ENCODE measurements around the gene YOD1. TPM values are rescaled to one million over a fixed set of nuclear protein-coding genes. Genes with fewer than 3 reads are reported as not detected.

YOD1 gene
- total and polyA plus RNA-seq, 2 of the 13 experiments (the other 11 are each of a cell fraction or from before 2014, with no cell fraction given), result 3.4 to 9.1 TPM

- no peak for TF ChIP-seq STAT6 (CRISPR knock-in tag; IDR thresholded peaks at IDR 0.05; ENCODE audit: borderline replicate concordance)
- TF ChIP-seq HNF4G (IDR thresholded peaks at IDR 0.05; ENCODE audit: borderline replicate concordance, low read depth, low read length), result no peak
- no peak for TF ChIP-seq HNF4G (CRISPR knock-in tag; IDR thresholded peaks at IDR 0.05; ENCODE audit: borderline replicate concordance, low read depth)
- TF ChIP-seq ZNF75D (CRISPR knock-in tag; IDR thresholded peaks at IDR 0.05; ENCODE audit: borderline replicate concordance), result no peak
- no peak for TF ChIP-seq PBX3 (CRISPR knock-in tag; IDR thresholded peaks at IDR 0.05; ENCODE audit: borderline replicate concordance)
- 0 out of 2 replicates have a peak, but pooled peaks have one; percentile 35 for TF ChIP-seq MEF2D (CRISPR knock-in tag; IDR thresholded peaks at IDR 0.05)
- no peak for TF ChIP-seq SYNCRIP (IDR thresholded peaks at IDR 0.05; ENCODE audit: insufficient read depth, low read depth, low read length)
- TF ChIP-seq MLXIP (CRISPR knock-in tag; IDR thresholded peaks at IDR 0.05; ENCODE audit: borderline replicate concordance), result no peak
- no peak for TF ChIP-seq RFXAP (CRISPR knock-in tag; IDR thresholded peaks at IDR 0.05; ENCODE audit: borderline replicate concordance)
- TF ChIP-seq ATF6 (CRISPR knock-in tag; conservative IDR thresholded peaks at IDR 0.05), result no peak
- TF ChIP-seq ARHGAP35 (CRISPR knock-in tag; IDR thresholded peaks at IDR 0.05; ENCODE audit: borderline replicate concordance), result no peak
- no peak for TF ChIP-seq NRL (CRISPR knock-in tag; IDR thresholded peaks at IDR 0.05; ENCODE audit: borderline replicate concordance)
- TF ChIP-seq CREB3 (CRISPR knock-in tag; IDR thresholded peaks at IDR 0.05), result no peak
- TF ChIP-seq ZSCAN12 (CRISPR knock-in tag; IDR thresholded peaks at IDR 0.05), result no peak
- TF ChIP-seq IRF1 (CRISPR knock-in tag; IDR thresholded peaks at IDR 0.05; ENCODE audit: low read depth), result no peak
Observed at GRCh38 chr1:207025146-207025880, 25.7 kb downstream of the YOD1 start (continued).
